K562 (cell line): ENCODE data around the gene NOL4L. TPM values are rescaled to one million over a fixed set of nuclear protein-coding genes. Genes with fewer than 3 reads are reported as not detected.
A peak's percentile ranks its signal among the peaks of the same experiment; 100 is the strongest.

Source experiments
- ATAC-seq: fragments of 200-7000 bp; cut with Tn5 transposase; 3 replicates; pipeline ENCODE4 v1.9.1; 2020; ENCODE audit warnings: moderate library complexity
- BruUV-seq: library from RNA; stranded (reverse); fragments of 400-500 nt; replicated peaks from 2 replicates; lab custom pipeline; 2021; lab: Mats Ljungman, UMichigan
- CTCF ChIA-PET: fragments of 300-600 bp; formaldehyde crosslinking; extraction: SDS; loops from one replicate; lab custom pipeline; 2021; ENCODE audit warnings: low intra/inter-chr PET ratio; lab: Yijun Ruan, JAX
- POLR2A ChIA-PET: fragments of 300-600, 350-650 bp; sonication (Branson Sonifier 250); formaldehyde crosslinking; extraction: SDS; loops from one replicate; lab custom pipeline; 2021; ENCODE audit warnings: antibody characterized with exemption, inconsistent platforms; lab: Yijun Ruan, JAX
- DNase-seq, 4 experiments: peaks; one replicate each; pipeline versions ENCODE4 v3.0.0 to v3.0.0-alpha.2; 2011 to 2018; ENCODE audit warnings: low spot score in 3 of 4, mixed read lengths in 3 of 4; ENCODE audit errors: extremely low read depth in 1 of 4
- FAIRE-seq: peaks from 2 replicates; lab custom pipeline; 2011; peaks lifted over from hg19 to GRCh38; lab: Jason Lieb, UNC
- H2AFZ ChIP-seq: 2 replicates; pipeline ENCODE4 v1.6.0; 2011; ENCODE audit warnings: low read depth, low read length, control low read depth, inconsistent platforms
- H3K27ac ChIP-seq: fragments of 200-600 bp; 3 replicates; pipeline ENCODE4 v1.8.0; 2011; ENCODE audit warnings: low read depth, mild to moderate bottlenecking, control low read depth, inconsistent platforms, low read length, moderate library complexity, mixed read lengths; ENCODE audit errors: extremely low read depth
- H3K27me3 ChIP-seq, 2 experiments: fragments of 300-600 bp in 1 of 2; 2 replicates in 1 of 2; 3 replicates in 1 of 2; pipeline versions ENCODE4 v1.6.0 to v1.8.0; 2011; ENCODE audit warnings: inconsistent platforms in 2 of 2, low read length in 2 of 2, mild to moderate bottlenecking in 1 of 2, mixed read lengths in 1 of 2, moderate library complexity in 1 of 2; ENCODE audit not compliant: control insufficient read depth in 2 of 2, insufficient read depth in 2 of 2
- H3K36me3 ChIP-seq: fragments of 300-600 bp; 3 replicates; pipeline ENCODE4 v1.8.0; 2011; ENCODE audit warnings: mild to moderate bottlenecking, low read length, inconsistent platforms; ENCODE audit not compliant: control insufficient read depth, insufficient read depth
- H3K4me1 ChIP-seq, 2 experiments: fragments of 200-600 bp in 1 of 2; replicated peaks in 1 of 2; 2 replicates in 1 of 2; 3 replicates in 1 of 2; pipeline versions ENCODE4 v1.5.1 to v1.8.0; 2011; ENCODE audit warnings: inconsistent platforms in 2 of 2, low read length in 2 of 2, mild to moderate bottlenecking in 1 of 2, mixed read lengths in 1 of 2, moderate library complexity in 1 of 2; ENCODE audit not compliant: control insufficient read depth in 2 of 2, insufficient read depth in 2 of 2
- H3K4me2 ChIP-seq: 2 replicates; pipeline ENCODE4 v1.6.1; 2011; ENCODE audit warnings: low read length, control low read depth, inconsistent platforms, mixed read lengths; ENCODE audit not compliant: insufficient read depth
- H3K4me3 ChIP-seq: fragments of 200-600 bp; sonication (generic), shearing (Covaris generic); 2 replicates; pipeline ENCODE4 v1.5.1; 2016; ENCODE audit warnings: control low read depth, inconsistent platforms
- H3K79me2 ChIP-seq: fragments of 200-600 bp; 3 replicates; pipeline ENCODE4 v1.8.0; 2011; ENCODE audit warnings: low read length, inconsistent platforms; ENCODE audit not compliant: control insufficient read depth, insufficient read depth
- H3K9ac ChIP-seq, 2 experiments: 2 replicates each; pipeline versions ENCODE4 v1.6.0 to v1.6.1; 2011; ENCODE audit warnings: low read depth in 2 of 2, low read length in 2 of 2, control low read depth in 1 of 2, inconsistent platforms in 1 of 2, mild to moderate bottlenecking in 1 of 2, mixed read lengths in 1 of 2; ENCODE audit not compliant: insufficient read depth in 1 of 2
- H3K9me1 ChIP-seq: one replicate; pipeline ENCODE4 v1.6.0; 2011; ENCODE audit warnings: inconsistent platforms, mild to moderate bottlenecking, low read length, moderate library complexity; ENCODE audit not compliant: control insufficient read depth, insufficient read depth
- H3K9me3 ChIP-seq: replicated peaks from 2 replicates; pipeline ENCODE4 v1.5.1; 2011; ENCODE audit warnings: low read depth, low read length, inconsistent platforms; ENCODE audit not compliant: control insufficient read depth, insufficient read depth
- H4K20me1 ChIP-seq: replicated peaks from 2 replicates; pipeline ENCODE4 v1.6.1; 2011; ENCODE audit warnings: low read length, inconsistent platforms, mixed read lengths; ENCODE audit not compliant: control insufficient read depth, insufficient read depth
- CGGBP1 ChIP-seq: fragments of 250-450 bp; sonication (Bioruptor Pico); IDR thresholded peaks from 2 replicates; pipeline ENCODE4 v1.9.0; 2021; ENCODE audit warnings: mild to moderate bottlenecking
- ELF2 ChIP-seq: fragments of 250-450 bp; sonication (Bioruptor Pico); IDR thresholded peaks from 2 replicates; pipeline ENCODE4 v1.5.0; 2021; ENCODE audit warnings: mild to moderate bottlenecking
- FOXA1 ChIP-seq: fragments of 450-650 bp; IDR thresholded peaks from 2 replicates; pipeline ENCODE4 v1.6.1; 2016; ENCODE audit warnings: mild to moderate bottlenecking, borderline replicate concordance
- KLF6 ChIP-seq: fragments of 250-450 bp; sonication (Bioruptor Pico); IDR thresholded peaks from 2 replicates; pipeline ENCODE4 v1.4.0; 2020; ENCODE audit warnings: mild to moderate bottlenecking, moderate library complexity, borderline replicate concordance
- RBBP5 ChIP-seq: fragments of 200-600 bp; sonication (generic); IDR thresholded peaks from 2 replicates; pipeline ENCODE4 v1.6.1; 2012; ENCODE audit warnings: borderline replicate concordance, mild to moderate bottlenecking, low read length, control low read depth, inconsistent platforms; ENCODE audit not compliant: insufficient read depth, poor library complexity, severe bottlenecking
- TCF7L2 ChIP-seq: fragments of 150-350 bp; IDR thresholded peaks from 2 replicates; pipeline ENCODE4 v1.6.1; 2016; ENCODE audit warnings: low read depth, mild to moderate bottlenecking, low read length, moderate library complexity
- ZNF449 ChIP-seq: fragments of 250-450 bp; sonication (Bioruptor Pico); IDR thresholded peaks from 2 replicates; pipeline ENCODE4 v1.8.0; 2022; ENCODE audit warnings: moderate library complexity, mild to moderate bottlenecking, inconsistent platforms
- whole genome bisulfite sequencing: fragments of 100-300 bp; shearing (Covaris generic); methylation state at CpG from one replicate; pipeline ENCODE4 v1.1.6; 2016; ENCODE audit warnings: low coverage, mixed read lengths; ENCODE audit not compliant: insufficient coverage; ENCODE audit errors: missing lambda C conversion rate; 5-methylcytosine and 5-hydroxymethylcytosine counted together
- in situ Hi-C: fragments of 300-500 bp; cut with MboI; formaldehyde crosslinking; loops from 4 replicates; pipeline ENCODE4 v1.15.0; 2018; ENCODE audit warnings: inconsistent platforms, mixed read lengths
- intact Hi-C: fragments of 100-400 bp; cut with micrococcal nuclease; formaldehyde crosslinking; loops from 2 replicates; pipeline ENCODE4 v1.14.2; 2022
- polyA plus RNA-seq, 8 experiments: library from polyadenylated mRNA; depleted of rRNA in 4 of 8; stranded (reverse) in 5 of 8; unstranded in 3 of 8; fragments of >200 nt; fragmentation: Nextera tagmentation in 2 of 8; fragmentation: Illumina TruSeq in 1 of 8; extraction: Ambion mirVana in 2 of 8; extraction: Trizol in 1 of 8; gene quantifications; 2 replicates each; pipeline versions ENCODE4 v1.2.1 to v1.2.3, GENCODE V29; 2011 to 2014; ENCODE audit warnings: inconsistent platforms in 1 of 8, missing spikeins in 1 of 8
- total RNA-seq, 7 experiments: library from RNA; depleted of rRNA in 6 of 7; stranded (reverse); fragments of >200 nt in 6 of 7; fragmentation: Illumina TruSeq in 2 of 7; extraction: Trizol in 2 of 7; gene quantifications; 2 replicates each; pipeline versions ENCODE4 v1.2.1 to v1.2.3, GENCODE V29; 2011 to 2021; ENCODE audit warnings: low replicate concordance in 1 of 7

The NOL4L gene
- total and polyA plus RNA-seq, 9 of the 15 experiments (the other 6 are each of a cell fraction or from before 2014, with no cell fraction given): 5.1 to 36.2 (median 13.6) TPM

GRCh38 chr20:32481311-32482142 lies 103.6 kb downstream of the NOL4L start:
- ATAC-seq (no peak), DNase-seq (no peak), FAIRE-seq (no peak)
- in situ Hi-C loops (no loop called here), intact Hi-C loops (no loop called here)
- Histone ChIP-seq H3K27me3 (no peaks in the 10 kb centered on the region), H3K4me1 (peaks cover 22 to 49% of the 10 kb centered on the region in 2 experiments), H3K9me3 (no peaks in the 10 kb centered on the region), H3K79me2 (peaks cover 38% of the 10 kb centered on the region), H3K9me1 (no peaks in the 10 kb centered on the region), H3K4me3 (no peak overlapping the region), H2AFZ (no peak overlapping the region), H4K20me1 (no peaks in the 10 kb centered on the region), H3K4me2 (no peak overlapping the region), H3K9ac (0 out of 4 replicates have a peak overlapping the region, but pooled peaks of 1 of the 2 experiments have one; percentile 29), H3K36me3 (peaks cover 14% of the 10 kb centered on the region; the same call in 2 of the 3 replicates), H3K27ac (no peak overlapping the region)
- TF ChIP-seq ELF2 (CRISPR knock-in tag): no peak
- no peak for TF ChIP-seq ZNF449
- no peak for TF ChIP-seq CGGBP1 (CRISPR knock-in tag)
- TF ChIP-seq KLF6 (CRISPR knock-in tag): no peak
- TF ChIP-seq FOXA1: no peak
- no peak for TF ChIP-seq TCF7L2
- no peak for TF ChIP-seq RBBP5
- ChIA-PET POLR2A (interaction anchor here (0.7 to 0.9 kb wide), 2 partner anchors 27 to 36 kb away, joined by 3 read pairs; no protein-coding TSS in a partner anchor), CTCF (no interaction called here)
- no TSS peak for BruUV-seq
- WGBS: 91% methylated on average over 11 of the region's 13 CpGs
